ENCODE measurements around the gene ANGPT4. TPM values are rescaled to one million over a fixed set of nuclear protein-coding genes. Genes with fewer than 3 reads are reported as not detected.
A peak's percentile ranks its signal among the peaks of the same experiment; 100 is the strongest.

Gene ANGPT4
- total and polyA plus RNA-seq, 2 of the 13 experiments (the other 11 are each of a cell fraction or from before 2014, with no cell fraction given), result not detected

- TF ChIP-seq ZNF605 (CRISPR knock-in tag; IDR thresholded peaks at IDR 0.05), result peak; percentile 23; the same call in 1 of the 2 replicates
- TF ChIP-seq, protein P1, sequence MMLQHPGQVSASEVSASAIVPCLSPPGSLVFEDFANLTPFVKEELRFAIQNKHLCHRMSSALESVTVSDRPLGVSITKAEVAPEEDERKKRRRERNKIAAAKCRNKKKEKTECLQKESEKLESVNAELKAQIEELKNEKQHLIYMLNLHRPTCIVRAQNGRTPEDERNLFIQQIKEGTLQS (CRISPR knock-in tag; IDR thresholded peaks at IDR 0.05), result 0 out of 2 replicates have a peak, but pooled peaks have one; percentile 11
- peak; percentile 49; the same call in 1 of the 2 replicates for TF ChIP-seq MAF1 (CRISPR knock-in tag; IDR thresholded peaks at IDR 0.05; ENCODE audit: borderline replicate concordance)
- TF ChIP-seq PATZ1 (CRISPR knock-in tag; IDR thresholded peaks at IDR 0.05), result peak; percentile 38; the same call in 1 of the 2 replicates
- peak; percentile 52 for TF ChIP-seq USF2 (IDR thresholded peaks at IDR 0.05; ENCODE audit: low read depth, low read length)
- no peak for TF ChIP-seq USF2 (CRISPR knock-in tag; IDR thresholded peaks at IDR 0.05; ENCODE audit: borderline replicate concordance)
- TF ChIP-seq BRCA1 (CRISPR knock-in tag; IDR thresholded peaks at IDR 0.05), result peak; percentile 90
- no peak for TF ChIP-seq NR3C1 (CRISPR knock-in tag; IDR thresholded peaks at IDR 0.05)
- TF ChIP-seq HNF1A (IDR thresholded peaks at IDR 0.05; ENCODE audit: low read depth), result no peak
- TF ChIP-seq HNF1A (CRISPR knock-in tag; IDR thresholded peaks at IDR 0.05; ENCODE audit: borderline replicate concordance), result no peak
- TF ChIP-seq NAIF1 (CRISPR knock-in tag; IDR thresholded peaks at IDR 0.05; ENCODE audit: borderline replicate concordance), result 0 out of 2 replicates have a peak, but pooled peaks have one; percentile 21
- no peak for TF ChIP-seq GTF3A (CRISPR knock-in tag; conservative IDR thresholded peaks at IDR 0.05)
- 0 out of 2 replicates have a peak, but pooled peaks have one; percentile 13 for TF ChIP-seq SOX5 (CRISPR knock-in tag; IDR thresholded peaks at IDR 0.05; ENCODE audit: borderline replicate concordance)
- no peak for TF ChIP-seq DR1 (CRISPR knock-in tag; IDR thresholded peaks at IDR 0.05)
- peak; percentile 95 to 98 for TF ChIP-seq REST (IDR thresholded peaks at IDR 0.05; ENCODE audit: borderline replicate concordance in 1 of 2, low read depth in 1 of 2, low read length in 2 of 2)
- no peak for TF ChIP-seq NFIB (CRISPR knock-in tag; IDR thresholded peaks at IDR 0.05; ENCODE audit: borderline replicate concordance)
Measured at GRCh38 chr20:878511-879307, 37.4 kb downstream of the ANGPT4 start (continued).
